ENCODE results near the gene TRAPPC1. TPM values are rescaled to one million over a fixed set of nuclear protein-coding genes. Genes with fewer than 3 reads are reported as not detected.

The TRAPPC1 gene
- total and polyA plus RNA-seq, 2 of the 4 experiments (the other 2 are of a cell fraction): 50.4 to 303 TPM

GRCh38 chr17:7883781-7884386, 47.9 kb downstream of the TRAPPC1 start:
- CTCF ChIA-PET: no interaction called here
- H3K4me2 ChIP-seq (ENCODE audit: low read depth, low read length): peak overlapping the region; percentile 86
- peak overlapping the region; percentile 73 for H3K4ac ChIP-seq (ENCODE audit: low read depth, low read length)
- peaks cover 5% of the 10 kb centered on the region; the same call in 1 of the 2 replicates for H3K9me1 ChIP-seq (ENCODE audit: insufficient read depth, low read length)
- H2AK5ac ChIP-seq (ENCODE audit: low read depth, low read length): peak overlapping the region; percentile 56; the same call in 1 of the 2 replicates
- H4K5ac ChIP-seq (ENCODE audit: low read depth, low read length): peak overlapping the region; percentile 48
- H3K56ac ChIP-seq (ENCODE audit: extremely low read depth, insufficient read depth, low read length): peak overlapping the region; percentile 70
- peak overlapping the region; percentile 43 for H3K4me3 ChIP-seq (ENCODE audit: insufficient read depth, low read depth, low read length)
- peak overlapping the region; percentile 80 for H2AK9ac ChIP-seq (replicated peaks; ENCODE audit: low read depth, low read length, poor library complexity)
- H3K27ac ChIP-seq (ENCODE audit: insufficient read depth, low read length): peak overlapping the region; percentile 71; the same call in 1 of the 2 replicates
- H2AFZ ChIP-seq (replicated peaks; ENCODE audit: low read length, poor library complexity): no peak overlapping the region
- H3K14ac ChIP-seq (replicated peaks; ENCODE audit: low read depth, low read length): peak overlapping the region; percentile 81
- H4K91ac ChIP-seq (ENCODE audit: insufficient read depth, low read depth, low read length): peak overlapping the region; percentile 31
- peaks cover 17% of the 10 kb centered on the region for H3K36me3 ChIP-seq (ENCODE audit: control insufficient read depth, insufficient read depth, low read length)
- DNase-seq (peak; percentile 45), ATAC-seq (ENCODE audit: low read depth) (no peak)
- no CpG with 5 or more reads among the region's 3 CpGs for WGBS, 2 experiments (ENCODE audit: extremely low coverage in 2 of 2, insufficient read length in 1 of 2)
- POLR2A ChIA-PET (ENCODE audit: unreplicated experiment): interaction anchor here (0.6 to 0.7 kb wide), 4 partner anchors 13 to 421 kb away, joined by 3 to 5 read pairs (median 4); no protein-coding TSS in a partner anchor
- no peak overlapping the region for H2BK15ac ChIP-seq (ENCODE audit: low read depth, low read length)
- H3K9ac ChIP-seq (ENCODE audit: low read depth, low read length): peak overlapping the region; percentile 70
- peak overlapping the region; percentile 57 for H3K18ac ChIP-seq (ENCODE audit: low read depth, low read length)
- H4K8ac ChIP-seq (ENCODE audit: low read depth in 2 of 2, low read length in 2 of 2): peak overlapping the region; percentile 49 to 94
- peak overlapping the region; percentile 39 for H2BK120ac ChIP-seq (ENCODE audit: low read depth, low read length)
- H2BK5ac ChIP-seq (ENCODE audit: low read depth, low read length, poor library complexity, severe bottlenecking): peak overlapping the region; percentile 75
- H2BK20ac ChIP-seq (ENCODE audit: low read depth, low read length): no peak overlapping the region
- in situ Hi-C loops (cut with MboI; ENCODE audit: low sequenced_read_pairs): no loop called here
- H3K23ac ChIP-seq (ENCODE audit: low read depth, low read length): peak overlapping the region; percentile 78
- H3K27me3 ChIP-seq (ENCODE audit: control insufficient read depth, insufficient read depth, low read length): no peaks in the 10 kb centered on the region
- BruUV-seq (replicated peaks): no TSS peak
- H4K20me1 ChIP-seq (ENCODE audit: insufficient read depth, low read length): peaks cover 6% of the 10 kb centered on the region; the same call in 1 of the 2 replicates
- intact Hi-C loops (cut with micrococcal nuclease): no loop called here
- dilution Hi-C loops (cut with HindIII; ENCODE audit: low sequenced_read_pairs, unreplicated experiment): no loop called here
- peaks cover 18% of the 10 kb centered on the region for H3K4me1 ChIP-seq (ENCODE audit: control insufficient read depth, insufficient read depth, low read length)
- no peaks in the 10 kb centered on the region for H3K9me3 ChIP-seq (ENCODE audit: control insufficient read depth, insufficient read depth, low read length)
- peaks cover 8 to 50% of the 10 kb centered on the region in 2 experiments; a peak in 3 of 4 replicates for H3K79me1 ChIP-seq (ENCODE audit: low read depth in 1 of 2, low read length in 2 of 2)
- TF ChIP-seq BHLHE40 (IDR thresholded peaks at IDR 0.05; ENCODE audit: low read depth, low read length) (no peak), MXI1 (IDR thresholded peaks at IDR 0.05; ENCODE audit: borderline replicate concordance, low read depth, low read length) (no peak), ELK1 (IDR thresholded peaks at IDR 0.05; ENCODE audit: borderline replicate concordance, low read depth, low read length) (no peak), MAZ (IDR thresholded peaks at IDR 0.05; ENCODE audit: borderline replicate concordance, low read depth, low read length) (no peak), CEBPB (IDR thresholded peaks at IDR 0.05; ENCODE audit: low read depth, low read length) (no peak), MAFK (IDR thresholded peaks at IDR 0.05; ENCODE audit: low read depth, low read length) (no peak), CTCF (conservative IDR thresholded peaks at IDR 0.05; ENCODE audit: low read depth, low read length) (no peak), RCOR1 (IDR thresholded peaks at IDR 0.05; ENCODE audit: insufficient replicate concordance, low read length) (no peak), CHD1 (IDR thresholded peaks at IDR 0.05; ENCODE audit: low read depth, low read length) (no peak), SMC3 (IDR thresholded peaks at IDR 0.05; ENCODE audit: low read depth, low read length) (no peak), RAD21 (IDR thresholded peaks at IDR 0.05; ENCODE audit: low read length) (no peak), POLR2A (IDR thresholded peaks at IDR 0.05; ENCODE audit: low read depth, low read length) (no peak), RFX5 (IDR thresholded peaks at IDR 0.05; ENCODE audit: low read depth, low read length) (no peak), NFE2L2 (IDR thresholded peaks at IDR 0.05; ENCODE audit: low read depth, low read length) (no peak), FOS (IDR thresholded peaks at IDR 0.05; ENCODE audit: low read depth, low read length) (no peak)

Measured in IMR-90 (cell line).